Measurements from ENCODE around the gene AP1S3.

The AP1S3 gene

DNA sequence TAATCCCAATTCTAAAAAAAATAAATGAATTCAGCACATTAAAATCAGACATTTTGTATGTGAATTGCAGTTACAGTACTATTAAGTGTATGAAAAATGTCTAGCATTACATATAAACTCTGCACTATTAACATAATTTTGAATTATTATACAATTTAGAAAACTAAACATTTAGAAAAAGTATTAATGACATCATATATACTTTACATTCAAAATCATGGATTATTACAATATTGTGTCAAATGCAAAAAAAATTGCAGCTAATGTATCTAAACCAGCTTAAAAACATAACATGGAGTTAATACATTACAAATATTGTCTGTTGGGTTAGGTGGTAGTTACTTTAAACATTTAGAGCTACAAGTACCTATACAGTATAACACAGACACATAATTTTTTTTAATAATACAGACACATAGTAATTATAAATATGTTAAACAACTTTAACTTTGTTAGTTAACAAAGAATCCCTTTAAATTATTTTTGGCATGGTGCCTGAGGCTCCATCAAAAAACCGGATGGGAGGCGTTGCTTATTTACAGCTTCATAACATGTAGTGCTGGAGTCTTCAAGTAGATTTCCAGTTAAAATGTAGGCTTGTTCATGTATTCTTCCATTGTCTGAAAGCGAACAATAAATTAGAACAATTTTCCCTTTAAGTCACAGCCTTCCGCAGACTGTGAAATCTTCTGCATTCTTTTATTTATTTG, 79.1 kb downstream of the AP1S3 start:
- no peak for TF ChIP-seq EZH2 (IDR thresholded peaks at IDR 0.05)
- no peak for TF ChIP-seq POLR2AphosphoS5 (IDR thresholded peaks at IDR 0.05; ENCODE audit: borderline replicate concordance, low read depth, low read length)
- TF ChIP-seq FOXP2 (optimal IDR thresholded peaks at IDR 0.05; ENCODE audit: control extremely low read depth, extremely low read length, insufficient read depth) = no peak
- no peak overlapping the region for H3K4me3 ChIP-seq
- H3K27ac ChIP-seq = peak overlapping the region; percentile 63; the same call in 1 of the 2 replicates
- no peak overlapping the region for H3K9ac ChIP-seq (ENCODE audit: insufficient read length)
- DNase-seq (ENCODE audit: low read depth, low spot score) = no peak
- H3K9me3 ChIP-seq (ENCODE audit: low read depth, low read length) = no peaks in the 10 kb centered on the region
- H3K36me3 ChIP-seq (ENCODE audit: insufficient read depth, low read length) = no peaks in the 10 kb centered on the region

DNA sequence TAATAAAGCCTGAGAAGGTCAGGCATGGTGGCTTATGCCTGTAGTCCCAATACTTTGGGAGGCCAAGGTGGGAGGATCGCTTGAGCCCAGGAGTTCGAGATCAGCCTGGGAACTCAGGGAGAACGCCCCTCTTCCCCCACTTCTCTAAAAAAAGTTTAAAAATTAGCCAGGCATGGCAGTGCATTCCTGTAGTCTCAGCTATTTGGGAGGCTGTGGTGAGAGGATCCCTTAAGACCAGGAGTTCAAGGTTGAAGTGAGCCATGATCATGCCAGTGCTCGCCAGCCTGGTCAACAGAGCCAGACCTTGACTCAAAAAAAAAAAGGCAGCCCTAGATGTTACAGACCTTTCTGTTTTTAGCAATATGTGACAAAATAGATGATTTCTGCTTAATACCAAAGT, 83.4 kb downstream of the AP1S3 start:
- TF ChIP-seq EZH2 (IDR thresholded peaks at IDR 0.05) (no peak), FOXP2 (optimal IDR thresholded peaks at IDR 0.05; ENCODE audit: control extremely low read depth, extremely low read length, insufficient read depth) (no peak), POLR2AphosphoS5 (IDR thresholded peaks at IDR 0.05; ENCODE audit: borderline replicate concordance, low read depth, low read length) (no peak)
- DNase-seq (ENCODE audit: low read depth, low spot score) = no peak
- Histone ChIP-seq H3K27ac (peak overlapping the region; percentile 67; the same call in 1 of the 2 replicates), H3K4me3 (no peak overlapping the region), H3K9me3 (ENCODE audit: low read depth, low read length) (no peaks in the 10 kb centered on the region), H3K9ac (ENCODE audit: insufficient read length) (no peak overlapping the region), H3K36me3 (ENCODE audit: insufficient read depth, low read length) (no peaks in the 10 kb centered on the region)

DNA sequence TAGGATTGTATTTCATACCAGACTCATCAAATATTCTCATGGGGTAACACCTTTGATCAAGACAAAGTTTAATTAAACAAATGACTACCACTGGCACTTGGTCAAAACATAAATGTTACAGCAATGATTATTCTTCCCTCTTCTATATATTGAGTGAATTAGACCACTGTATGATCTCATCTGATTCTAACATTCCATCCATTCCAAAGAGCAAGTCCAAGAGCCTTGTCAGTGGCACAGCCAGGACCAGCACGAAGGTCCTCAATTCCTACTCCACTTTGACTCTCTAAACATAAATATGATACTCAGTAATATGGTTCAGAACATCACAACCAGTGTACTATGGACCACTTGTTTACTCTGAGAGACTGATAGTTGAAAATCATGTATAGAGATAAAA, 86.4 kb downstream of the AP1S3 start:
- Histone ChIP-seq H3K36me3 (ENCODE audit: insufficient read depth, low read length) (no peaks in the 10 kb centered on the region), H3K9ac (ENCODE audit: insufficient read length) (no peak overlapping the region), H3K4me3 (no peak overlapping the region), H3K27ac (peak overlapping the region; percentile 25), H3K9me3 (ENCODE audit: low read depth, low read length) (no peaks in the 10 kb centered on the region)
- no peak for DNase-seq (ENCODE audit: low read depth, low spot score)
- TF ChIP-seq FOXP2 (optimal IDR thresholded peaks at IDR 0.05; ENCODE audit: control extremely low read depth, extremely low read length, insufficient read depth) (no peak), POLR2AphosphoS5 (IDR thresholded peaks at IDR 0.05; ENCODE audit: borderline replicate concordance, low read depth, low read length) (no peak), EZH2 (IDR thresholded peaks at IDR 0.05) (no peak)

DNA sequence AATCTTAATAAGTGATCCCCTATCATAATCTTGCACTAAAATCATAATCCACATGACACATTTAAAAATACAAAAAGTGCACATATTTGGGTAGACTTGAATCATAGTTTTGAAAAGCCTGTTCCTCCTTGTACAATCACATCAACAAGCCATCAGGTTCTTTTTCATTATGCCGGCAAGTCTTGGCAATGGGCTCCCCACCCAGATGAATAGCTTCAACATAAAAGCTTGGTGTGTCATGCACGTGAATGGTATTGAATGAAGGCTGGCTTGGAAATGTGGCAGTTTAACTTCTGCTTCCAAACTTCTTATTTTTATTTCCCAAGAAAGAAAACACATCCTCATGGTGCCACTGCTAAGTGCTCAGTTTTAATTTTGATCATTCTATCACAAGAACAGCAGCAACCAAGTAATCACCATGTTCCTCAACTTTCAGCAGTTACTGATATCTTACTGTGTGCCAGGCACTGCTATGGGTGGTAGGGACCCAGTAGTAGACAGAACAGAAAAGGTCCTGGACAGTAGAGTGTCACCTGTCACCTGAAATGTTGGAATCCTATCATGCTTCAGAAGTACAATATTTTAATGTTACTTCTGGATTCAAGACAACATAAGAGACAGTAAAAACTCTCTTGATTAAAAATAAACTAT, 89.9 kb downstream of the AP1S3 start:
- H3K36me3 ChIP-seq (ENCODE audit: insufficient read depth, low read length) = no peaks in the 10 kb centered on the region
- H3K9ac ChIP-seq (ENCODE audit: insufficient read length) = peak overlapping the region; percentile 69
- H3K4me3 ChIP-seq = peak overlapping the region; percentile 63
- H3K9me3 ChIP-seq (ENCODE audit: low read depth, low read length) = no peaks in the 10 kb centered on the region
- no peak for DNase-seq (ENCODE audit: low read depth, low spot score)
- TF ChIP-seq FOXP2 (optimal IDR thresholded peaks at IDR 0.05; ENCODE audit: control extremely low read depth, extremely low read length, insufficient read depth) = no peak
- no peak for TF ChIP-seq POLR2AphosphoS5 (IDR thresholded peaks at IDR 0.05; ENCODE audit: borderline replicate concordance, low read depth, low read length)
- no peak for TF ChIP-seq EZH2 (IDR thresholded peaks at IDR 0.05)
- peak overlapping the region; percentile 100 for H3K27ac ChIP-seq

DNA sequence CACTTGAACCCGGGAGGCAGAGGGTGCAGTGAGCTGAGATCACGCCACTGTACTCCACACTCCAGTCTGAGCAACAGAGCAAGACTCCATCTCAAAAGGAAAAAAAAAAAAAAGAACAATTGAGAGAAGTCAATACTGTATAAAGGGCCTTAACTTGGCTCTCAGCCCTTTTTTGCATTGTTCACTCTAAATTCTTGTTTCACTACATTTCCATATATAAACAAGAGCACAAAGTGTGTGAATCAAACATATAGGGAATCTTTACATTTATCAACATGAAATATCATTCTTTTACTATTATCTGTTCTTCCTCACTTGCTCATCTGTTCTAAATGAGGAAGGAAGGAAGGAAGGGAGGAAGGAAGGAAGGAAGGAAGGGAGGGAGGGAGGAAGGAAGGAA, 90.8 kb downstream of the AP1S3 start:
- no peaks in the 10 kb centered on the region for H3K9me3 ChIP-seq (ENCODE audit: low read depth, low read length)
- peak overlapping the region; percentile 51 for H3K4me3 ChIP-seq
- H3K9ac ChIP-seq (ENCODE audit: insufficient read length) = peak overlapping the region; percentile 58
- peak overlapping the region; percentile 99 for H3K27ac ChIP-seq
- no peaks in the 10 kb centered on the region for H3K36me3 ChIP-seq (ENCODE audit: insufficient read depth, low read length)
- peak; percentile 95 for DNase-seq (ENCODE audit: low read depth, low spot score)
- TF ChIP-seq FOXP2 (optimal IDR thresholded peaks at IDR 0.05; ENCODE audit: control extremely low read depth, extremely low read length, insufficient read depth) (no peak), POLR2AphosphoS5 (IDR thresholded peaks at IDR 0.05; ENCODE audit: borderline replicate concordance, low read depth, low read length) (0 out of 2 replicates have a peak, but pooled peaks have one; percentile 55), EZH2 (IDR thresholded peaks at IDR 0.05) (no peak)

DNA sequence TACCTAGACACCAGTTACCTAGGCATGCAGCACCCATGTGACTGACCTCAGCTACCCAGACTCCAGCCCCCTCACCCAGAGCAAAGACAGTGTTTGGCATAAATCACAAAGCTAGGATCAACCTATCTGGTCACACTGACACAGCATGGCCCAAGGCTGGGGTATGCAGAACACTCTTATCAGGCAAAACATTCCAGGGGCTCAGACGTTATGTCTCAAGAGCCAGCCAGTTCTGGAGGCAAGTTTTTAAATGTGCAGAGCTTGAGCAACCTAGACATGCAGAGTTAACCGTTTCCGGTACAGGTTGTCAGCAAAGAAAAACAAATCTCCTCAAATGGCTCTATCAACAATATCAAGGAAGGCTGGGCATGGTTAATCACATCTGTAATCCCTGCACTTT, 92.8 kb downstream of the AP1S3 start:
- Histone ChIP-seq H3K4me3 (no peak overlapping the region), H3K9me3 (ENCODE audit: low read depth, low read length) (no peaks in the 10 kb centered on the region), H3K9ac (ENCODE audit: insufficient read length) (no peak overlapping the region), H3K36me3 (ENCODE audit: insufficient read depth, low read length) (no peaks in the 10 kb centered on the region), H3K27ac (peak overlapping the region; percentile 58; the same call in 1 of the 2 replicates)
- DNase-seq (ENCODE audit: low read depth, low spot score) = no peak
- TF ChIP-seq EZH2 (IDR thresholded peaks at IDR 0.05) = no peak
- TF ChIP-seq FOXP2 (optimal IDR thresholded peaks at IDR 0.05; ENCODE audit: control extremely low read depth, extremely low read length, insufficient read depth) = no peak
- TF ChIP-seq POLR2AphosphoS5 (IDR thresholded peaks at IDR 0.05; ENCODE audit: borderline replicate concordance, low read depth, low read length) = no peak

DNA sequence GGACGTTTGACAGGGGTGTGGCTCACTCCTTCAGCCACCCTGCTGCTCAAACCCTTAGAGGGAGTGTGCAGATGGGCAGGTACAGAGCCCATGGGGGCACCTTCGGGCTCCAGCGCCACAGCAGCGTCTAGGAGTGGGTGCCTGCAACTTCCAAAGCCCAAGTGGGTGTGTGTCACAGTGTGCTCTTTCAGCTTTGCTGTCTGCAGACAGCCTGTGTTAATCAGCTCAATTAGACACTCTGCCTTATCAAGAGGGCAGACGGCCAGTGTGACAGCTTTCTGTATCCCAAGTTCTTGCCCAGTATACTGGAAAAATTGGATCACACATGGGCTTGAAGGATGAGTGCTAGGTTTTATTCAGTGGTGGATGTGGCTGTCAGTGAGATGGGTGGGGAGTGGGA, 96.7 kb downstream of the AP1S3 start:
- DNase-seq (ENCODE audit: low read depth, low spot score) = no peak
- TF ChIP-seq FOXP2 (optimal IDR thresholded peaks at IDR 0.05; ENCODE audit: control extremely low read depth, extremely low read length, insufficient read depth) (no peak), POLR2AphosphoS5 (IDR thresholded peaks at IDR 0.05; ENCODE audit: borderline replicate concordance, low read depth, low read length) (no peak), EZH2 (IDR thresholded peaks at IDR 0.05) (no peak)
- no peak overlapping the region for H3K9ac ChIP-seq (ENCODE audit: insufficient read length)

DNA sequence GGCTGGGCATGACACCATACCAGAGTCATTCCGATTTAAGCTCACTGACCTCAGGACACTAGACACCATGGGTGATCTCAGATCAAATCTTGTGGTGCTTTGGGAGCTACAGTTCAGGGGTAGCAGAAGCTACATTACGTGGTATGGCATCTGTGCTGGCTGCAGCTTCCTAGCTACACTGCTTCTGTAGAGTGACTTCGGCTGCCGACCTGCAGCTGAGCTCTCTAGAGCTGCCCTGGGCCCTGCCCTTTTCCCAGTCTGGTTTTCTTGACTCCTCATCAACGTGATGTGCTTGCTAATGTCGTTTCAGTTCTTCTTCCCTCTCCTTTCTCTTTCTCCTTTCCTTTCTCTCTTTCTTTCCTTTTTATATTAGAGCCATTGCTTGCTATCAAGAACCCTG, 100.2 kb downstream of the AP1S3 start:
- H3K9me3 ChIP-seq (ENCODE audit: low read depth, low read length) = 0 out of 2 replicates have a peak, but pooled peaks cover 3% of the 10 kb centered on the region

More for the DNA sequence above, 96.7 kb downstream of the AP1S3 start:
- peak overlapping the region; percentile 42; the same call in 1 of the 2 replicates for H3K27ac ChIP-seq
- no peak overlapping the region for H3K4me3 ChIP-seq
- H3K9me3 ChIP-seq (ENCODE audit: low read depth, low read length) = 0 out of 2 replicates have a peak, but pooled peaks cover 3% of the 10 kb centered on the region
- no peaks in the 10 kb centered on the region for H3K36me3 ChIP-seq (ENCODE audit: insufficient read depth, low read length)

More for the DNA sequence above, 100.2 kb downstream of the AP1S3 start:
- Histone ChIP-seq H3K9ac (ENCODE audit: insufficient read length) (no peak overlapping the region), H3K36me3 (ENCODE audit: insufficient read depth, low read length) (no peaks in the 10 kb centered on the region), H3K4me3 (no peak overlapping the region), H3K27ac (no peak overlapping the region)
- TF ChIP-seq FOXP2 (optimal IDR thresholded peaks at IDR 0.05; ENCODE audit: control extremely low read depth, extremely low read length, insufficient read depth) (no peak), EZH2 (IDR thresholded peaks at IDR 0.05) (no peak), POLR2AphosphoS5 (IDR thresholded peaks at IDR 0.05; ENCODE audit: borderline replicate concordance, low read depth, low read length) (no peak)
- no peak for DNase-seq (ENCODE audit: low read depth, low spot score)
